ENCODE data around the gene MAGI1. TPM values are rescaled to one million over a fixed set of nuclear protein-coding genes. Genes with fewer than 3 reads are reported as not detected.
"Not testable (repeated sequence)": the region's sequence is repeated elsewhere in the genome, so short reads cannot be mapped to it uniquely, and the experiment has no call there.

Gene MAGI1
- total RNA-seq, 1 donor from 2014 or later = 45.8 TPM

DNA sequence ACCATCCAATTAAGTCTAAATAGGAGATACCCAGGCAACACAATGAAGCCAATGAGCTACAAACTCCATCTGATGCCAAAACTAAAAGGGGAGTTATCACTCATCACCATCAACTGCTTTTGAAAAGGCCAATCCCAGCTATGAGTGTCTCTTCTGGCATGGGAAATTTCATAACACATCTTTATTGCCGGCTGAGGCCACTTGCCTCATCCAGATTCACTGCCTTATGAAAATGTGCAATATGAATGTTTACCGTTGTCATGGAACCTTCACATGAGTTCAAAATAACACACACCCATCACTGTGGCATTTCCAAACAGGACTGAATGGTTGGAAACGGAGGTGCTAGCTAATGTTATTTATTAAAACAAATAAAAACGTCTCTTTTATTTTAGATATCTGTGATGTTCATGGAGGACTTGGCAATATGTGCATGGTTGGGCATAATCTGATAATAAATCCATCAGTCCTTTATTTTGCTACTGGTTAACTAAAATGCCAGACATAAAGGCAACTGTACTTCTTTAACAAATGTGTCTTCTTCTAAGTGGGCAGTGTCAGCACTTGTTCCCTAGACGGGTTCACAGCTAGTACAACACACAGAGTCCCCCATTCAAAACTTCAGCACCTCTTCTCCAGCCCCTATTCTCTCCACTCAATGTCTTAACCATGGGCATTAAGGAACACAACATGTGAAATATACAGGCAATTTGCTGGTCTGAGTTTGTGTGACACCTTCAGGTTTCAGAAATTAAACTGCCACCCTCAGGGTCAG lies 143.9 kb downstream of the MAGI1 start:
- no peak for DNase-seq
- no peaks in the 10 kb centered on the region for H3K27me3 ChIP-seq
- no peak for ATAC-seq
- peaks cover 11% of the 10 kb centered on the region for H3K4me1 ChIP-seq
- H3K4me3 ChIP-seq = no peak overlapping the region
- no peaks in the 10 kb centered on the region for H3K9me3 ChIP-seq
- TF ChIP-seq, protein P1, sequence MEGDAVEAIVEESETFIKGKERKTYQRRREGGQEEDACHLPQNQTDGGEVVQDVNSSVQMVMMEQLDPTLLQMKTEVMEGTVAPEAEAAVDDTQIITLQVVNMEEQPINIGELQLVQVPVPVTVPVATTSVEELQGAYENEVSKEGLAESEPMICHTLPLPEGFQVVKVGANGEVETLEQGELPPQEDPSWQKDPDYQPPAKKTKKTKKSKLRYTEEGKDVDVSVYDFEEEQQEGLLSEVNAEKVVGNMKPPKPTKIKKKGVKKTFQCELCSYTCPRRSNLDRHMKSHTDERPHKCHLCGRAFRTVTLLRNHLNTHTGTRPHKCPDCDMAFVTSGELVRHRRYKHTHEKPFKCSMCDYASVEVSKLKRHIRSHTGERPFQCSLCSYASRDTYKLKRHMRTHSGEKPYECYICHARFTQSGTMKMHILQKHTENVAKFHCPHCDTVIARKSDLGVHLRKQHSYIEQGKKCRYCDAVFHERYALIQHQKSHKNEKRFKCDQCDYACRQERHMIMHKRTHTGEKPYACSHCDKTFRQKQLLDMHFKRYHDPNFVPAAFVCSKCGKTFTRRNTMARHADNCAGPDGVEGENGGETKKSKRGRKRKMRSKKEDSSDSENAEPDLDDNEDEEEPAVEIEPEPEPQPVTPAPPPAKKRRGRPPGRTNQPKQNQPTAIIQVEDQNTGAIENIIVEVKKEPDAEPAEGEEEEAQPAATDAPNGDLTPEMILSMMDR (IDR thresholded peaks at IDR 0.05) = no peak
- H3K27ac ChIP-seq = no peak overlapping the region
- intact Hi-C loops (cut with DNase I) = no loop called here
- no peaks in the 10 kb centered on the region for H3K36me3 ChIP-seq

DNA sequence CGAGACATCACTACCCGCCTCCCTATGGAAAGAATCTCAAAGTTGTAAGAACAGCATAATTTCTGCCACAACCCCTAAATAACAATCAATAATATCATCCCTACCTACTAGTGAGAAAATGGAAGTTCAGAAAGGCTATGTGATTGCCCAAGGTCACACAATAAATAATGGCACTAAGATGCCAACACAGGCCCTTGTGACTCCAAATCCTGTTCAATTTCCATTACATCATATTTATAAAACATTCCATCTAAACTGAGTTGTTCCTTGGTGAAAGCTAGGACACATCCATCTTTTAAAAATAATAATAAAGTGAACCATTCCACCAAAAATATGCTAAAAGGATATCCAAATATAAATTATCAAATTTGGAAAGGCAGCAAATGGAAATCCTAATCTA lies 144.6 kb downstream of the MAGI1 start:
- Histone ChIP-seq H3K4me3 (no peak overlapping the region), H3K36me3 (no peaks in the 10 kb centered on the region), H3K9me3 (no peaks in the 10 kb centered on the region), H3K4me1 (peaks cover 11% of the 10 kb centered on the region), H3K27ac (no peak overlapping the region), H3K27me3 (no peaks in the 10 kb centered on the region)
- DNase-seq = no peak
- no peak for ATAC-seq
- intact Hi-C loops (cut with DNase I) = no loop called here
- TF ChIP-seq, protein P1 (IDR thresholded peaks at IDR 0.05) = no peak

DNA sequence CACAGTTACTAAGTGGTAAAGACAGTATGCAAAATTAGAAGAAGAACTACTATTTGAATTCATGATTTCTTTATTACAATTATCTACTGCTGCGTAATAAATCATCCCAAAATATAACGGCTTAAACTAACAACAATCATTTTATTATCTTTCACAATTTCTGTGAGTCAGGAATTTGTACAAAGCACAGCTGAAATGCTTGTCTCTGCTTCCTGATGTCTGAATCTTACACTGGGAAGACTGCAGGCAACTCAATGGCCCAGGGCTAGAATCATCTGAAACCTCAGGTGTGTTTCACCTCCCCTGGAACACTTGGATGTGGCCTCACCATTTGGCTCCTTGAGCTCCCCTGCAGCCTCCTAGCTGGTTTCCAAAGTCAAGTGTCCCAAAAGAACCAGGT lies 145.1 kb downstream of the MAGI1 start:
- no peak overlapping the region for H3K4me3 ChIP-seq
- H3K9me3 ChIP-seq = no peaks in the 10 kb centered on the region
- no peaks in the 10 kb centered on the region for H3K36me3 ChIP-seq
- H3K27ac ChIP-seq = no peak overlapping the region
- DNase-seq (no peak), ATAC-seq (no peak)
- H3K27me3 ChIP-seq = no peaks in the 10 kb centered on the region
- TF ChIP-seq, protein P1 (IDR thresholded peaks at IDR 0.05) = no peak
- H3K4me1 ChIP-seq = peaks cover 11% of the 10 kb centered on the region
- intact Hi-C loops (cut with DNase I) = no loop called here

DNA sequence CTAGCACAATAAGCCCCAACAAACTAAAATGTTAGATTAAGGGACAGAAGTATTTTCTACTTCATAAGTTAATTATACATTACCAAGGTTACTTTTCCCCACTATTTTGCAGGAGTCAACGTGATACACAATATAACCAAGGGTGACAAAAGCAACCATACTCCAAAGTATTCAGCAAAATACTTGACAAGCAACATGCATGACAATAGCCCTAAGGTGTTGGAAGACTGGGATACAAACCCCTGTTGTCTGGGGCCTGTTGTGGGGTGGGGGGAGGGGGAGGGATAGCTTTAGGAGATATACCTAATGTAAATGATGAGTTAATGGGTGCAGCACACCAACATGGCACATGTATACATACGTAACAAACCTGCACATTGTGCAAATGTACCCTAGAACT lies 147.2 kb downstream of the MAGI1 start:
- H3K27me3 ChIP-seq; H3K4me3 ChIP-seq; H3K36me3 ChIP-seq; H3K27ac ChIP-seq; H3K9me3 ChIP-seq; intact Hi-C loops (cut with DNase I); DNase-seq; ATAC-seq: not testable (repeated sequence)
- H3K4me1 ChIP-seq = peaks cover 11% of the 10 kb centered on the region

DNA sequence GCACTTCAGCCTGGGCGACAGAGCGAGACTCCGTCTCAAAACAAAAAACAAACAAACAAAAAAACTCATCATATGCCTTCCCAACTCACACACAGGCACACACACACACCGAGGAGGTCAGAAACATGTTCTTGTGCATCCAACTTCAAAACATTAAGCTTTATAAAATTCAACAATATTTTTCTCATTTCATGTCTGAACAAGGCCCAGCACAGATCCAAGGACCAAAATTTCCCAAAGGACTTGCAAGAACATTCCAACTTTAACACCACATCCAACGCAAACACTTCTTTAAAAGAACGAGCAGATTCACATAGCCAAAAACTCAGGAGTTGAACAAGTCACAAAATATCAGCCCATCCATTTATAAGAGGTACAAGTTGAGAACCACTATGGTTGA lies 148.4 kb downstream of the MAGI1 start:
- DNase-seq = no peak
- Histone ChIP-seq H3K27ac (no peak overlapping the region), H3K9me3 (no peaks in the 10 kb centered on the region), H3K36me3 (no peaks in the 10 kb centered on the region), H3K4me3 (no peak overlapping the region), H3K27me3 (no peaks in the 10 kb centered on the region), H3K4me1 (peaks cover 11% of the 10 kb centered on the region)
- ATAC-seq = no peak
- intact Hi-C loops (cut with DNase I) = no loop called here
- TF ChIP-seq, protein P1 (IDR thresholded peaks at IDR 0.05) = no peak

DNA sequence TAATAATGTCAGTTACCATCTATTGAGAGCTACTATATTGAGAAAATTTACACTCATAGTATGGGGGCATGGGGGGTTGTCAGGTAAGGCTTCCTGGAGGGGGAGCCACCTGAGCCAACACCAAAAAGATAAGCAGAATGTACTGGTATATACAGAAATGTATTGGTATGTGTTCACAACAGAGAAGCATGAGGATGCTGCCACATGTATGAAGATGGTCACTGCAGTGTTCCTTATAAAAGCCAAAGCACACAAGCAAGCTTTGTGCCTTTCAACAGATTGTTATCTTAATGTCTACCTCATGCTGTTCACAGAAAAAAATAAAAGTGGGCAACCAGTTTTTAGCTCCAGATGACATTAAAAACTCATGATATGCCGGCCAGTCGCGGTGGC lies 149.0 kb downstream of the MAGI1 start:
- Histone ChIP-seq H3K27me3 (no peaks in the 10 kb centered on the region), H3K4me1 (peaks cover 9% of the 10 kb centered on the region), H3K9me3 (no peaks in the 10 kb centered on the region), H3K36me3 (no peaks in the 10 kb centered on the region), H3K4me3 (no peak overlapping the region), H3K27ac (no peak overlapping the region)
- ATAC-seq (no peak), DNase-seq (no peak)
- intact Hi-C loops (cut with DNase I) = no loop called here
- TF ChIP-seq, protein P1 (IDR thresholded peaks at IDR 0.05) = no peak
